Peyer's patch (tissue), 4 donors: ENCODE results near the gene FAM83F.

Experiments used
- CTCF ChIP-seq, 6 experiments: fragments of 450-650 bp in 4 of 6; fragments of 200-600 bp in 2 of 6; sonication (generic) in 1 of 6; IDR thresholded peaks; one replicate each; pipeline ENCODE4 v1.5.1; 2017 to 2019; ENCODE audit warnings: antibody characterized with exemption in 6 of 6, mild to moderate bottlenecking in 3 of 6, moderate library complexity in 1 of 6
- POLR2A ChIP-seq, 2 donors: fragments of 450-650 bp; IDR thresholded peaks; one replicate each; pipeline ENCODE4 v1.5.1; 2017; ENCODE audit warnings: antibody characterized with exemption in 2 of 2, mild to moderate bottlenecking in 2 of 2, moderate library complexity in 2 of 2

- no peak for TF ChIP-seq CTCF (IDR thresholded peaks at IDR 0.05)
- TF ChIP-seq POLR2A (IDR thresholded peaks at IDR 0.05), result no peak
Observed at GRCh38 chr22:39965748-39966147, 29.0 kb upstream of the FAM83F start.
